Brain microvascular endothelial cell (primary cell): ENCODE data around the gene TCAIM.
A peak's percentile ranks its signal among the peaks of the same experiment; 100 is the strongest.

Experiments used
- DNase-seq: peaks from one replicate; pipeline ENCODE4 v3.0.0-alpha.2; 2020
- H3K27ac ChIP-seq: fragments of 250-450 bp; sonication (Bioruptor Pico); 2 replicates; pipeline ENCODE4 v1.5.1; 2020; ENCODE audit warnings: mild to moderate bottlenecking, moderate library complexity
- H3K27me3 ChIP-seq: fragments of 250-450 bp; sonication (Bioruptor Pico); replicated peaks from 2 replicates; pipeline ENCODE4 v1.5.1; 2020; ENCODE audit warnings: mild to moderate bottlenecking
- H3K36me3 ChIP-seq: fragments of 250-450 bp; sonication (Bioruptor Pico); replicated peaks from 2 replicates; pipeline ENCODE4 v1.5.1; 2020; ENCODE audit warnings: mild to moderate bottlenecking
- H3K4me3 ChIP-seq: 2 replicates; pipeline ENCODE4 v1.5.1; 2011; ENCODE audit warnings: low read depth, mild to moderate bottlenecking, control low read depth, low read length, moderate library complexity
- in situ Hi-C: cut with HindIII; loops from 2 replicates; pipeline ENCODE4 v1.10.0; 2017; ENCODE audit warnings: low sequenced_read_pairs, low pct_ligation_motif_present
- TF ChIP-seq, protein P1 (sequence below): IDR thresholded peaks from 2 replicates; pipeline ENCODE4 v1.5.1; 2011; ENCODE audit warnings: low read depth, mild to moderate bottlenecking, moderate library complexity, low read length, control low read depth, inconsistent platforms; ENCODE audit errors: missing control alignments

Gene TCAIM

DNA sequence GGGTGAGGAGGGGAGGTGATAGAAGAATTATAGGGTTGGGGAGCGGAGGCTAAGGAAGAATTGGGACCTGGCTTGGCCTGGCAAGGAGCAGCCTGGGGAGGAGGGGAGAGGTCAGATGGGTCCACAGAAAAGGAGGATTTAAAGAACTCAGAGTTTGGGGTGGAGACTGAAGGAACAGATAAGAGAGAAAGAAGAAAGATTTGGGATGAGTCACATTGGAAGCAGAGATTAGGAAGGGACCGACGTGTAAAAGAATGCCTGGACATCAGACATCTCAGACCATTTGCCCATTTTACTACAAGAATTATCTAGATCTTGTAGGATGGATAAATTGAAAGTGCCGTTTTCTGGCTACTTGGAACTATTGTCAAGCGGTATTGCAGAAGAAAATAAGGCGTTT is 10.4 kb downstream of the TCAIM start:
- TF ChIP-seq, protein P1, sequence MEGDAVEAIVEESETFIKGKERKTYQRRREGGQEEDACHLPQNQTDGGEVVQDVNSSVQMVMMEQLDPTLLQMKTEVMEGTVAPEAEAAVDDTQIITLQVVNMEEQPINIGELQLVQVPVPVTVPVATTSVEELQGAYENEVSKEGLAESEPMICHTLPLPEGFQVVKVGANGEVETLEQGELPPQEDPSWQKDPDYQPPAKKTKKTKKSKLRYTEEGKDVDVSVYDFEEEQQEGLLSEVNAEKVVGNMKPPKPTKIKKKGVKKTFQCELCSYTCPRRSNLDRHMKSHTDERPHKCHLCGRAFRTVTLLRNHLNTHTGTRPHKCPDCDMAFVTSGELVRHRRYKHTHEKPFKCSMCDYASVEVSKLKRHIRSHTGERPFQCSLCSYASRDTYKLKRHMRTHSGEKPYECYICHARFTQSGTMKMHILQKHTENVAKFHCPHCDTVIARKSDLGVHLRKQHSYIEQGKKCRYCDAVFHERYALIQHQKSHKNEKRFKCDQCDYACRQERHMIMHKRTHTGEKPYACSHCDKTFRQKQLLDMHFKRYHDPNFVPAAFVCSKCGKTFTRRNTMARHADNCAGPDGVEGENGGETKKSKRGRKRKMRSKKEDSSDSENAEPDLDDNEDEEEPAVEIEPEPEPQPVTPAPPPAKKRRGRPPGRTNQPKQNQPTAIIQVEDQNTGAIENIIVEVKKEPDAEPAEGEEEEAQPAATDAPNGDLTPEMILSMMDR: no peak
- no peak for DNase-seq
- no peaks in the 10 kb centered on the region for H3K36me3 ChIP-seq
- in situ Hi-C loops: no loop called here
- H3K27ac ChIP-seq: no peak overlapping the region
- H3K4me3 ChIP-seq: no peak overlapping the region
- H3K27me3 ChIP-seq: no peaks in the 10 kb centered on the region

DNA sequence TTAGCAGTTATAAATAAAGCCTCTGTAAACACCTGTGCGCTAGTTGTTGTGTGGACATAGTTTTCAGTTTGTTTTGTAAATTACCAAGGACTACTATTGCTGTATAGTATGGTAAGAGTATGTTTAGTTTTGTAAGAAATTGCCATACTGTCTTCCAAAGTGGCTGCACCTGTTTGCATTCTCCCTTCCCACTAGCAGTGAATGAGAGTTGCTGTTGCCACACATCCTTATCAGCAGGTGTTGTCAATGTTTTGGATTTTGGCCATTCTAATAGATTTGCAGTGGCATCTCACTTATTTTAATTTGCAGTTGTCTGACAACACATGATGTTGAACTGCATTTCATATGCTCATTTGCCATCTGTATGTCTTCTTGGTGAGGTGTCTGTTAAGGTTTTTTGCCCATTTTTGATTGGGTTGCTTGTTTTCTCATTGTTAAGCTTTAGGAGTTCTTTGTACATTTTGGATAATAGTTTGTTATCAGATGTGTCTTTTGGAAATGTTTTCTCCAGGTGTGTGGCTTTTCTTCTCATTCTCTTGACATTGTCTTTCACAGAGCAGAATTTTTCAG is 14.9 kb downstream of the TCAIM start:
- Histone ChIP-seq H3K27me3 (no peaks in the 10 kb centered on the region), H3K36me3 (no peaks in the 10 kb centered on the region), H3K4me3 (no peak overlapping the region), H3K27ac (no peak overlapping the region)
- TF ChIP-seq, protein P1: no peak
- no peak for DNase-seq
- in situ Hi-C loops: no loop called here

DNA sequence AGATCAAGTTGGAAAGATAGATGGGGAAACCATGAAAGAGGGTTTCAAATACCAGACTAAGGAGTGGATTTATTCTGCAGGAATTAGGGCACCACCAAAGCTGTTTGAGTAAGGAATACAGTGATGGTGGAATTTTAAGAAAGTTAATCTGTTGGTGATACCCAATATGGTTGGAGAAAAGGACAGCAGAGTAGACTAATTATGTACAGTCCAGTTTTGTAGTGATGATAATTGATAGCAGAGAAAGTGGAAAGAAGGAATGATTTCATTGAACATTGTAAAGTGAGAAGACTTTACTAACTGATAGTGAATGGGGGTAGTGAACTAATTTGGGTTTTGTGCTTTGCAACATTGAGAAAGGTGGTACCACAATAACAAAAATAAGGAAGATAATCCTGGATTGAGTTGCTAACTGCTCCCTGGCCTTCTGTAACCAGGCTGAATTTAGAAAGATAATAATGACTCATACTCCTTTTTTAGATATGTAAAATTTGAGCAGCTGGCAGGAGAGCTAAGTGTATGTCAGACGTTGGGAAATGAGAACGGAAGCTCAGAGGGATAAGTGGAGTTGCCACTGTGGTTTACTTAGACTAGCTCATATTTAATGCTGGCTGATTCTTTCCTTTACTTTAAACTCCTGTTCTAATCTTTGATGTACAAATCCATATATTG is 16.9 kb downstream of the TCAIM start:
- TF ChIP-seq, protein P1: no peak
- H3K36me3 ChIP-seq: no peaks in the 10 kb centered on the region
- H3K27me3 ChIP-seq: no peaks in the 10 kb centered on the region
- in situ Hi-C loops: no loop called here
- no peak overlapping the region for H3K4me3 ChIP-seq
- peak; percentile 79 for DNase-seq
- H3K27ac ChIP-seq: peak overlapping the region; percentile 1

DNA sequence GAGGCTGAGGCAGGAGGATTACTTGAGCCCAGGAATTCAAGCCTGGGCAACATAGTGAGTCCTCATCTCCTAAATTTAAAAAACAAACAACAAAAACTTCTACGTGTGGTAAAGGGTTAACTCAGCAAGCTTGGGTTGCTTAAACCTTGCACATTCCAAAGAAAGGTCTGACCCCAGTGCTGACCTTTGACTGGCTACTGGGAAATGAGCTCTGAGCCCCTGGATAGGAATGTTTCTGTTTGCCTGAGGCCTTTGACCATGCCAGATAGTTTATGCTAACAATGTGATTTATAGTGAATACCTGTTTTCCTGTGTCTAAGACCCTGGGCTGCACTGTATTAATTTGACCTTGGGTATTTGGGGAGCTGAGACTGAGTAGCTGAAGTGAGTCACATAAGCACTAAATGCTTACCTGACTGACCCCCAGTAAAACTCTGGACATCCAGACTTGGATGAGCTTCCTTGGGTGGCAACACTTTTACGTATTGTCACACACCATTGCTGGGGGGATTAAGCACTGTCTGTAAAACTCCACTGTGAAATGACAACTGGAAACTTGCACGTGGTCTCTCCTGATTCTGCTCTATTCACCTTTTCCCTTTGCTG is 20.7 kb downstream of the TCAIM start:
- Histone ChIP-seq H3K4me3 (no peak overlapping the region), H3K27me3 (no peaks in the 10 kb centered on the region), H3K36me3 (no peaks in the 10 kb centered on the region), H3K27ac (no peak overlapping the region)
- DNase-seq: no peak
- in situ Hi-C loops: no loop called here
- TF ChIP-seq, protein P1: no peak

DNA sequence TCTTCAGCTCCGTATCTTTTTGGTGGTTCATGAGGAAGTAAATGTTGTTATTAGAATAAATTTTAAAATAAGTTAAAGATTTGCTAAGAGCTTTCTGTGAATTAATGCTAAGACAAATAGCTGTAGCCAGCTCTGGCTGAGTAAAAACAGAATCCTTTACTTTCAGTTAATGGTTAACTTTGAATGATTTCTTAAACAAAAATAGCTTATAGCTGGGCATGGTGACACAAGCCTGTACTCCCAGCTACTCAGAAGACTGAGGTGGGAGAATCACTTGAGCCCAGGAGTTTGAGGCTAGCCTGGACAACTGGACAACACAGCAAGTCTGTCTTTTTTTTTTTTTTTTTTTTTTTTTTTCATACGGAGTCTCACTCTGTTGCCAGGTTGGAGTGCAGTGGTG is 25.0 kb downstream of the TCAIM start:
- no peak overlapping the region for H3K27ac ChIP-seq
- TF ChIP-seq, protein P1: no peak

More for the DNA sequence above, 25.0 kb downstream of the TCAIM start:
- in situ Hi-C loops: no loop called here
- no peaks in the 10 kb centered on the region for H3K27me3 ChIP-seq
- H3K4me3 ChIP-seq: no peak overlapping the region
- H3K36me3 ChIP-seq: no peaks in the 10 kb centered on the region
- DNase-seq: no peak
